Transverse colon (tissue), 4 donors: Measurements from ENCODE around the gene ZNRF3. TPM values are rescaled to one million over a fixed set of nuclear protein-coding genes. Genes with fewer than 3 reads are reported as not detected.

ENCODE experiments used
- DNase-seq: peaks from one replicate; pipeline ENCODE4 v3.0.0-alpha.2; 2019
- H3K27ac ChIP-seq, 4 donors: fragments of 200-600 bp; sonication (generic); 2 replicates each; pipeline ENCODE4 v1.5.1; 2016 to 2018; ENCODE audit warnings: inconsistent platforms in 4 of 4
- H3K27me3 ChIP-seq: fragments of 200-600 bp; sonication (generic); 2 replicates; pipeline ENCODE4 v1.5.1; 2017; ENCODE audit warnings: inconsistent platforms
- H3K36me3 ChIP-seq, 4 donors: fragments of 200-600 bp; sonication (generic); 2 replicates each; pipeline ENCODE4 v1.5.1; 2017 to 2019; ENCODE audit warnings: inconsistent platforms in 4 of 4
- H3K4me1 ChIP-seq, 4 donors: fragments of 200-600 bp; sonication (generic); 2 replicates each; pipeline ENCODE4 v1.5.1; 2017 to 2020; ENCODE audit warnings: inconsistent platforms in 4 of 4
- H3K4me3 ChIP-seq, 4 donors: fragments of 200-600 bp; sonication (generic); 1 replicate in 1 of 4; 2 replicates in 3 of 4; pipeline versions ENCODE4 v1.5.1 to v1.6.1; 2017 to 2019; ENCODE audit warnings: inconsistent platforms in 4 of 4
- H3K9me3 ChIP-seq, 2 donors: fragments of 200-600 bp; sonication (generic); 2 replicates each; pipeline ENCODE4 v1.5.1; 2017 to 2019; ENCODE audit warnings: inconsistent platforms in 2 of 2
- EP300 ChIP-seq: sonication (generic); formaldehyde crosslinking; IDR thresholded peaks from one replicate; pipeline ENCODE4 v1.6.1; 2017; ENCODE audit warnings: antibody characterized with exemption, low read depth
- POLR2A ChIP-seq: fragments of 450-650 bp; IDR thresholded peaks from one replicate; pipeline ENCODE4 v1.6.1; 2016; ENCODE audit warnings: antibody characterized with exemption, mild to moderate bottlenecking, moderate library complexity
- POLR2AphosphoS5 ChIP-seq, 3 donors: sonication (generic); formaldehyde crosslinking; IDR thresholded peaks; one replicate each; pipeline ENCODE4 v1.6.1; 2016; ENCODE audit warnings: antibody characterized with exemption in 3 of 3
- WGBS, 2 donors: methylation state at CpG; one replicate each; pipeline ENCODE4 v1.1.5; 2018; ENCODE audit warnings: low coverage in 1 of 2; 5-methylcytosine and 5-hydroxymethylcytosine counted together
- in situ Hi-C, 4 donors: fragments of 200-750 bp; cut with MboI; loops; one replicate each; pipeline versions ENCODE4 v1.15.0 to v1.15.1; 2017; ENCODE audit warnings: low sequenced_read_pairs in 3 of 4, low pct_ligation_motif_present in 1 of 4, low pct_unique_long_range_greater_than_20kb in 1 of 4
- intact Hi-C: fragments of 100-400 bp; cut with DNase I; formaldehyde crosslinking; loops from one replicate; pipeline ENCODE4 v1.15.1; 2023; ENCODE audit warnings: low total_unique reads
- total RNA-seq, 4 donors: library from RNA; depleted of rRNA; stranded (reverse); fragments of >200 nt; gene quantifications; one replicate each; pipeline ENCODE4 v1.1.0, GENCODE V29; 2016
- TF ChIP-seq, protein P1 (sequence below), 5 experiments: fragments of 200-600 bp in 3 of 5; fragments of 450-650 bp in 2 of 5; sonication (generic) in 3 of 5; IDR thresholded peaks; 1 replicate in 2 of 5; 2 replicates in 3 of 5; pipeline ENCODE4 v1.5.1; 2016 to 2017; ENCODE audit warnings: antibody characterized with exemption in 5 of 5, inconsistent platforms in 3 of 5, mild to moderate bottlenecking in 2 of 5, moderate library complexity in 1 of 5

The ZNRF3 gene
- total RNA-seq, 4 donors from 2014 or later: 4.5 to 10.7 (median 8.3) TPM

DNA sequence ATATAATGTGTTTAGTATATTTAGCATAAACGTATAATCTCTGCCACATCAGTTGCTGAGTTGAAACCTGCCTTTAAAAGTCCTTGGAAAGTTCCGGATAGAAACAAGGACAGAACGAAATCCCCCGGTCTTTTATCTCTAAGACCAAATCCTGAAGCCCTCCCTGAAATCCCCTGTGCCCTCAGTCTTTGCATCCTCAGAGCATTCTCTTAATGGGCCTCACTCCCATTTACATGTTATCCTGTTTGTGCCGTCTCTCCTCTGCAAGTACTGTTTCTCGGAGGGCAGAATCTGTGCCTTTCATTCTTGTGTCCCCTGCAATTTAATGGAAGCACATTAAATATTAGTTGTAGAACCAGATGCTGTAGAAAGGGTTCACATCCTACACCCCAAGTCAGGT lies 56.0 kb downstream of the ZNRF3 start:
- no peaks in the 10 kb centered on the region for H3K27me3 ChIP-seq
- in situ Hi-C loops (no loop called here), intact Hi-C loops (no loop called here)
- DNase-seq: no peak
- peaks cover 5 to 26% (median 7%) of the 10 kb centered on the region in 4 donors for H3K4me1 ChIP-seq
- no peaks in the 10 kb centered on the region for H3K9me3 ChIP-seq
- no peak overlapping the region for H3K27ac ChIP-seq
- no peak overlapping the region for H3K4me3 ChIP-seq
- 76 to 94% methylated on average over 4 to 6 of the region's 6 CpGs for WGBS, 2 donors
- H3K36me3 ChIP-seq: no peaks in the 10 kb centered on the region
- TF ChIP-seq EP300 (no peak), POLR2A (no peak), POLR2AphosphoS5 (IDR thresholded peaks at IDR 0.05) (no peak)
- TF ChIP-seq, protein P1, sequence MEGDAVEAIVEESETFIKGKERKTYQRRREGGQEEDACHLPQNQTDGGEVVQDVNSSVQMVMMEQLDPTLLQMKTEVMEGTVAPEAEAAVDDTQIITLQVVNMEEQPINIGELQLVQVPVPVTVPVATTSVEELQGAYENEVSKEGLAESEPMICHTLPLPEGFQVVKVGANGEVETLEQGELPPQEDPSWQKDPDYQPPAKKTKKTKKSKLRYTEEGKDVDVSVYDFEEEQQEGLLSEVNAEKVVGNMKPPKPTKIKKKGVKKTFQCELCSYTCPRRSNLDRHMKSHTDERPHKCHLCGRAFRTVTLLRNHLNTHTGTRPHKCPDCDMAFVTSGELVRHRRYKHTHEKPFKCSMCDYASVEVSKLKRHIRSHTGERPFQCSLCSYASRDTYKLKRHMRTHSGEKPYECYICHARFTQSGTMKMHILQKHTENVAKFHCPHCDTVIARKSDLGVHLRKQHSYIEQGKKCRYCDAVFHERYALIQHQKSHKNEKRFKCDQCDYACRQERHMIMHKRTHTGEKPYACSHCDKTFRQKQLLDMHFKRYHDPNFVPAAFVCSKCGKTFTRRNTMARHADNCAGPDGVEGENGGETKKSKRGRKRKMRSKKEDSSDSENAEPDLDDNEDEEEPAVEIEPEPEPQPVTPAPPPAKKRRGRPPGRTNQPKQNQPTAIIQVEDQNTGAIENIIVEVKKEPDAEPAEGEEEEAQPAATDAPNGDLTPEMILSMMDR (IDR thresholded peaks at IDR 0.05): no peak

DNA sequence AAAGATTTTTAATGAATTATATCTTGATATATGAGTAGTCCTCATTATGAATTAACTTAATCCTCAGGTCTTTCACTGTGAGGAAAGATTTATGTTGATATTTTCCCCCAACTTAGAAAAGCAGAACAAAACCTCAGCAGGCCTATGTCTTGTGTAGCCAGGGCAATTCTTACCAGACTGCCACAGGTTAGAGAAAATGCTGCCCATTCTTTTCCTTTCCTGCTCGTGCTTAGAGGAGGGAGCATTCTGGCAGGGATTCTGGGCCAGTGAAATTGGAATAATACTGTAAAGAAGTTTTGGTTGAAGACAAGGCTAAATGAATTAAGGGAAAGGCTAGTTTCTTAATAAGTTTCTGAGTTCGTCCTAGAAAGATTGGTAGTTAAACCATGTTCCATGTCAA lies 56.6 kb downstream of the ZNRF3 start:
- H3K9me3 ChIP-seq: no peaks in the 10 kb centered on the region
- no peak overlapping the region for H3K27ac ChIP-seq
- intact Hi-C loops (no loop called here), in situ Hi-C loops (no loop called here)
- H3K4me1 ChIP-seq: peaks cover 5 to 26% (median 7%) of the 10 kb centered on the region in 4 donors
- no peaks in the 10 kb centered on the region for H3K36me3 ChIP-seq
- no peak overlapping the region for H3K4me3 ChIP-seq
- DNase-seq: no peak
- 37 to 48% methylated on average over 2 of the region's 2 CpGs for WGBS, 2 donors
- no peaks in the 10 kb centered on the region for H3K27me3 ChIP-seq
- TF ChIP-seq POLR2AphosphoS5 (IDR thresholded peaks at IDR 0.05) (no peak), POLR2A (no peak), EP300 (no peak)
- TF ChIP-seq, protein P1 (IDR thresholded peaks at IDR 0.05): no peak

DNA sequence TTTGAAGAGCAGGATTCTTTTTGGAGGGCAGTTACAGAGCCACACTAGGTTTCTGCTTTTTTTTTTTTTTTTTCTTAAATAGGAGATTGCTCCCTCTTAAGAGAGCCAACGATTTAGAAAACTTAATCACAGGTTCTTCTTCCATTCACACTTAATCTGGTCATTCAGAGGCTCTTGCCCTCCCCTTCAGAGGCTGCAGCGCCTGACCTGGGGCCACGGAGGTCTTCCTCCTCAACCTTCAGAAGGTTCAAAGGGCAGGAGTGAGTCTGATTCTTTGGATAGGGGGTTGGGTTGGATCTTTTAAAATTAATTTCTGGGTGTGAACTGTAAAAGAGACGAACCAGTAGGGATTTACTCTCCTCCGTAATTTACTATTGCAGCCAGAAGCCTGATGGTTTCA lies 57.1 kb downstream of the ZNRF3 start:
- Histone ChIP-seq H3K27me3 (no peaks in the 10 kb centered on the region), H3K9me3 (no peaks in the 10 kb centered on the region), H3K36me3 (no peaks in the 10 kb centered on the region), H3K4me3 (no peak overlapping the region), H3K4me1 (peaks cover 5 to 26% (median 7%) of the 10 kb centered on the region in 4 donors), H3K27ac (no peak overlapping the region)
- intact Hi-C loops: no loop called here
- in situ Hi-C loops: no loop called here
- DNase-seq: no peak
- WGBS, 2 donors: 60 to 68% methylated on average over 4 to 5 of the region's 5 CpGs
- TF ChIP-seq POLR2AphosphoS5 (IDR thresholded peaks at IDR 0.05) (no peak), EP300 (no peak), POLR2A (no peak)
- TF ChIP-seq, protein P1 (IDR thresholded peaks at IDR 0.05): no peak

DNA sequence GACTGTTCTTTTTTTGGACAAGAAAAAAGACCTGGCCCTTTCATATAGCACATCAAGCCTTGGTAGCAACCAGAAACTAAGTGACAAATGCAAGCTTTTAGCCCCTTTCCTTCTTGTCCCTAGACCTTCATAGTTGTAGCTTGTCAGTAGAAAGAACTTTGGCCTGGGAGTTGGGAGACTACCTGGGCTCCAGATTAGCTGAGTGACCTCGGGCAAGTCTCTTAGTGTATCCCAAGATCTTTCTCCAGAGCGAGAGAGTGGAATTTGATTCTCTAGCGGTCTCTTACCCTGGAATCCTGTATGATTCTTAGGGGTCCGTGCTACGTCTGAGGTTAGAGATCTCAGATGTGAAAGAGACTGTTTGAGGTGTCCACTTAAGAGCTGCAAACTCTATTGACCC lies 59.0 kb downstream of the ZNRF3 start:
- no peak for DNase-seq
- no peak overlapping the region for H3K4me3 ChIP-seq
- no peak overlapping the region for H3K27ac ChIP-seq
- in situ Hi-C loops: no loop called here
- peaks cover 5 to 26% (median 7%) of the 10 kb centered on the region in 4 donors for H3K4me1 ChIP-seq
- no peaks in the 10 kb centered on the region for H3K36me3 ChIP-seq
- no peaks in the 10 kb centered on the region for H3K27me3 ChIP-seq
- peaks cover 4 to 6% of the 10 kb centered on the region in 2 donors for H3K9me3 ChIP-seq
- intact Hi-C loops: no loop called here
- 60 to 92% methylated on average over 2 to 5 of the region's 5 CpGs for WGBS, 2 donors
- TF ChIP-seq POLR2A (no peak), EP300 (no peak), POLR2AphosphoS5 (IDR thresholded peaks at IDR 0.05) (no peak)
- TF ChIP-seq, protein P1 (IDR thresholded peaks at IDR 0.05): no peak
